Adrenal gland (tissue), 5 donors: Measurements from ENCODE around the gene ATF5.
"Not testable (repeated sequence)": the region's sequence is repeated elsewhere in the genome, so short reads cannot be mapped to it uniquely, and the experiment has no call there.

Source experiments
- POLR2A ChIP-seq, 2 donors: fragments of 450-650 bp; IDR thresholded peaks; one replicate each; pipeline ENCODE4 v1.6.1; 2017; ENCODE audit warnings: antibody characterized with exemption in 2 of 2, mild to moderate bottlenecking in 2 of 2, moderate library complexity in 1 of 2
- TF ChIP-seq, protein P1 (sequence below), 6 experiments: fragments of 450-650 bp in 4 of 6; fragments of 200-600 bp in 2 of 6; sonication (generic) in 1 of 6; IDR thresholded peaks; 1 replicate in 5 of 6; 2 replicates in 1 of 6; pipeline versions ENCODE4 v1.5.1 to v1.8.0; 2016 to 2021; ENCODE audit warnings: antibody characterized with exemption in 6 of 6, mild to moderate bottlenecking in 2 of 6, moderate library complexity in 1 of 6
- donor health status: DM: no; HTN: no; CAD: no.

DNA sequence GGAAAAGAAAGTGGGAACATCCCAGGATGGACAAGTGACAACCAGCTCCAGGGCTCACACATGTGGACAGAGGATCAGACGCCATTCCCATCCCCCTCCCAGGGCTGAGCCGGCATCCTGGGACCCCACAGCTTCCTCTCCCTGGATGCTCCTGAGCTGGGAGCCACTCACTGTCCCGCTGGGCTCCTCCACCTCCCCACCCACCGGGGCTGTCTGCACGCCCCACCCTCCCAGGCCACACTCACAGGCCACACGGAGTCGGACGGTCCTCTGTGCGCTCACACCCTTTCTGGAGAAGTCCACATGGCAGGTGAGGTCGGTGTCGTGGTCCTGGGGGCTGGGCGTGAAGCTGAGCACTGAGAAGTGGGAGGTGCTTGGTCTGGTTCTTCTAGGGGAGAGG, 30.9 kb downstream of the ATF5 start:
- TF ChIP-seq POLR2A (IDR thresholded peaks at IDR 0.05), result not testable (repeated sequence)
- TF ChIP-seq, protein P1, sequence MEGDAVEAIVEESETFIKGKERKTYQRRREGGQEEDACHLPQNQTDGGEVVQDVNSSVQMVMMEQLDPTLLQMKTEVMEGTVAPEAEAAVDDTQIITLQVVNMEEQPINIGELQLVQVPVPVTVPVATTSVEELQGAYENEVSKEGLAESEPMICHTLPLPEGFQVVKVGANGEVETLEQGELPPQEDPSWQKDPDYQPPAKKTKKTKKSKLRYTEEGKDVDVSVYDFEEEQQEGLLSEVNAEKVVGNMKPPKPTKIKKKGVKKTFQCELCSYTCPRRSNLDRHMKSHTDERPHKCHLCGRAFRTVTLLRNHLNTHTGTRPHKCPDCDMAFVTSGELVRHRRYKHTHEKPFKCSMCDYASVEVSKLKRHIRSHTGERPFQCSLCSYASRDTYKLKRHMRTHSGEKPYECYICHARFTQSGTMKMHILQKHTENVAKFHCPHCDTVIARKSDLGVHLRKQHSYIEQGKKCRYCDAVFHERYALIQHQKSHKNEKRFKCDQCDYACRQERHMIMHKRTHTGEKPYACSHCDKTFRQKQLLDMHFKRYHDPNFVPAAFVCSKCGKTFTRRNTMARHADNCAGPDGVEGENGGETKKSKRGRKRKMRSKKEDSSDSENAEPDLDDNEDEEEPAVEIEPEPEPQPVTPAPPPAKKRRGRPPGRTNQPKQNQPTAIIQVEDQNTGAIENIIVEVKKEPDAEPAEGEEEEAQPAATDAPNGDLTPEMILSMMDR (IDR thresholded peaks at IDR 0.05), result not testable (repeated sequence)
